ENCODE data around the gene AXIN2. TPM values are rescaled to one million over a fixed set of nuclear protein-coding genes. Genes with fewer than 3 reads are reported as not detected.

Gene AXIN2
- polyA plus RNA-seq, 3 donors, result 0.10 TPM; not detected in 2

GRCh38 chr17:65600518-65600917 lies 39.1 kb upstream of the AXIN2 start:
- H3K27me3 ChIP-seq (ENCODE audit: control insufficient read depth in 2 of 2, insufficient read depth in 2 of 2, low read length in 2 of 2), result no peaks in the 10 kb centered on the region
- H3K27ac ChIP-seq (ENCODE audit: low read depth in 1 of 2, low read length in 2 of 2), result no peak overlapping the region
- peaks cover 0 to 12% (median 3%) of the 10 kb centered on the region in 7 donors for H3K9me3 Mint-ChIP-seq
- H3K4me1 Mint-ChIP-seq, result no peaks in the 10 kb centered on the region
- no peak overlapping the region for H3K4me3 ChIP-seq (replicated peaks in 1 of 3; ENCODE audit: low read depth in 2 of 3, low read length in 3 of 3)
- no peak overlapping the region for H3K4me2 ChIP-seq (replicated peaks; ENCODE audit: extremely low read depth, low read length, poor library complexity, severe bottlenecking)
- H3K36me3 ChIP-seq (replicated peaks in 1 of 2; ENCODE audit: control insufficient read depth in 1 of 2, insufficient read depth in 2 of 2, low read length in 2 of 2), result no peaks in the 10 kb centered on the region
- WGBS (ENCODE audit: insufficient coverage), result no CpG with 5 or more reads among the region's 1 CpG
- H3K36me3 Mint-ChIP-seq, result no peaks in the 10 kb centered on the region
- H3K79me2 ChIP-seq (ENCODE audit: insufficient read depth, low read length), result no peaks in the 10 kb centered on the region
- intact Hi-C loops (cut with micrococcal nuclease), result no loop called here
- no peak overlapping the region for H3K9ac ChIP-seq (ENCODE audit: insufficient read depth, low read length, poor library complexity, severe bottlenecking)
- no peak for TF ChIP-seq CTCF (IDR thresholded peaks at IDR 0.05)
- H3K4me3 Mint-ChIP-seq, result no peak overlapping the region
- H3K27ac Mint-ChIP-seq, result no peak overlapping the region
- DNase-seq, result no peak
- no peaks in the 10 kb centered on the region for H3K9me3 ChIP-seq (replicated peaks in 1 of 2; ENCODE audit: control insufficient read depth in 1 of 2, insufficient read depth in 1 of 2, low read length in 2 of 2)
- H4K20me1 ChIP-seq (ENCODE audit: insufficient read depth, low read length), result no peaks in the 10 kb centered on the region
- H3K4me1 ChIP-seq (ENCODE audit: control insufficient read depth in 1 of 2, insufficient read depth in 2 of 2, low read length in 2 of 2), result no peaks in the 10 kb centered on the region
- no peak overlapping the region for H2AFZ ChIP-seq (ENCODE audit: insufficient read depth, low read depth, low read length, poor library complexity, severe bottlenecking)
- peaks cover 0 to 3% (median 0%) of the 10 kb centered on the region in 3 donors for H3K27me3 Mint-ChIP-seq (ENCODE audit: low read depth in 3 of 3)

GRCh38 chr17:65599650-65600049 lies 38.2 kb upstream of the AXIN2 start:
- Mint-ChIP-seq H3K27ac (no peak overlapping the region), H3K27me3 (ENCODE audit: low read depth in 3 of 3) (peaks cover 3 to 6% (median 4%) of the 10 kb centered on the region in 3 donors), H3K9me3 (peaks cover 0 to 11% (median 3%) of the 10 kb centered on the region in 7 donors), H3K36me3 (no peaks in the 10 kb centered on the region), H3K4me3 (no peak overlapping the region), H3K4me1 (no peaks in the 10 kb centered on the region)
- Histone ChIP-seq H3K9me3 (replicated peaks in 1 of 2; ENCODE audit: control insufficient read depth in 1 of 2, insufficient read depth in 1 of 2, low read length in 2 of 2) (no peaks in the 10 kb centered on the region), H3K27me3 (ENCODE audit: control insufficient read depth in 2 of 2, insufficient read depth in 2 of 2, low read length in 2 of 2) (peaks cover 0 to 2% of the 10 kb centered on the region in 2 donors), H3K4me2 (replicated peaks; ENCODE audit: extremely low read depth, low read length, poor library complexity, severe bottlenecking) (no peak overlapping the region), H3K27ac (ENCODE audit: low read depth in 1 of 2, low read length in 2 of 2) (no peak overlapping the region), H3K79me2 (ENCODE audit: insufficient read depth, low read length) (no peaks in the 10 kb centered on the region), H2AFZ (ENCODE audit: insufficient read depth, low read depth, low read length, poor library complexity, severe bottlenecking) (no peak overlapping the region), H3K4me3 (replicated peaks in 1 of 3; ENCODE audit: low read depth in 2 of 3, low read length in 3 of 3) (no peak overlapping the region), H3K9ac (ENCODE audit: insufficient read depth, low read length, poor library complexity, severe bottlenecking) (no peak overlapping the region), H3K4me1 (ENCODE audit: control insufficient read depth in 1 of 2, insufficient read depth in 2 of 2, low read length in 2 of 2) (no peaks in the 10 kb centered on the region), H4K20me1 (ENCODE audit: insufficient read depth, low read length) (no peaks in the 10 kb centered on the region), H3K36me3 (replicated peaks in 1 of 2; ENCODE audit: control insufficient read depth in 1 of 2, insufficient read depth in 2 of 2, low read length in 2 of 2) (no peaks in the 10 kb centered on the region)
- WGBS (ENCODE audit: insufficient coverage), result 66% methylated on average over 2 of the region's 5 CpGs
- no peak for TF ChIP-seq CTCF (IDR thresholded peaks at IDR 0.05)
- DNase-seq, result no peak
- intact Hi-C loops (cut with micrococcal nuclease), result no loop called here
